ENCODE data around the gene AGPAT4.

- TF ChIP-seq CTCF (optimal IDR thresholded peaks at IDR 0.05 in 1 of 3, IDR thresholded peaks at IDR 0.05 in 1 of 3, conservative IDR thresholded peaks at IDR 0.05 in 1 of 3; ENCODE audit: extremely low read depth in 1 of 3, insufficient read depth in 2 of 3, low read length in 3 of 3): no peak
- no peak for TF ChIP-seq EZH2 (IDR thresholded peaks at IDR 0.05; ENCODE audit: low read length)
Measured at GRCh38 chr6:161116554-161116953, 157.3 kb downstream of the AGPAT4 start.
